ENCODE results near the gene CFAP57. TPM values are rescaled to one million over a fixed set of nuclear protein-coding genes. Genes with fewer than 3 reads are reported as not detected.

Gene CFAP57
- polyA plus RNA-seq, 2 of the 4 experiments (the other 2 are of a cell fraction), result 0.54 to 0.80 TPM

- FAIRE-seq (no peak), DNase-seq (ENCODE audit: low read depth in 1 of 2, low spot score in 1 of 2) (no peak), ATAC-seq (no peak)
- H3K4me1 ChIP-seq, result peaks cover 10% of the 10 kb centered on the region; the same call in 2 of the 3 replicates
- no peak for TF ChIP-seq FOXS1 (CRISPR knock-in tag; IDR thresholded peaks at IDR 0.05)
- no peak for TF ChIP-seq CBX8 (IDR thresholded peaks at IDR 0.05)
- TF ChIP-seq MAFK (IDR thresholded peaks at IDR 0.05; ENCODE audit: partially characterized antibody), result no peak
- no peak for TF ChIP-seq MYC (IDR thresholded peaks at IDR 0.05; ENCODE audit: borderline replicate concordance, low read length)
- no peak for TF ChIP-seq CEBPB (IDR thresholded peaks at IDR 0.05)
- no peak for TF ChIP-seq USF2 (IDR thresholded peaks at IDR 0.05)
- TF ChIP-seq POLR2A (IDR thresholded peaks at IDR 0.05; ENCODE audit: low read length), result no peak
- TF ChIP-seq POLR2AphosphoS2 (conservative IDR thresholded peaks at IDR 0.05; ENCODE audit: low read length), result no peak
- TF ChIP-seq SMC3 (IDR thresholded peaks at IDR 0.05), result no peak
- H3K4me3 ChIP-seq, result no peak overlapping the region
- H3K27ac ChIP-seq, result no peak overlapping the region
- H3K9me3 ChIP-seq, result no peaks in the 10 kb centered on the region
- CTCF ChIA-PET, result no interaction called here
- POLR2A ChIA-PET, result no interaction called here
- H3K4me2 ChIP-seq, result no peak overlapping the region
- 58% methylated on average over 2 of the region's 2 CpGs for whole genome bisulfite sequencing (ENCODE audit: missing lambda C conversion rate)
Observed at GRCh38 chr1:43174873-43175272, 2.7 kb downstream of the CFAP57 start.

DNA sequence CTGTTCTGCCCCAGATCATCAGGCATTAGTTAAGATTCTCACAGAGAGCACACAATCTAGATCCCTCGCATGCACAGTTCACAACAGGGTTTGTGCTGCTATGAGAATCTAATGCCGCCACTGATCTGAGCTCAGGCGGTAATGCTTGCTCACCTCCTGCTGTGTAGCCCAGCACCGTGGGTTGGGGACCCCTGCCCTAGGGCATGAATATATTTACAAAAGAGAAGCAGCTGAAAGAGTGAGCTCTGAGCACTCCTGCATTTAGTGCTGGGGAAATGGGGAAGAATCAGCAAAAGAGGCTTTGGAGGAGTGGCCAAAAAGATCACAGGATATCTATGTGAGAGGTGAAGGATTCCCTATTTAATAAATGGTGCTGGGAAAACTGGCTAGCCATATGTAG, 5.6 kb downstream of the CFAP57 start:
- Histone ChIP-seq H3K4me2 (no peak overlapping the region), H3K4me1 (0 out of 3 replicates have a peak, but pooled peaks cover 2% of the 10 kb centered on the region), H3K9me3 (no peaks in the 10 kb centered on the region), H3K4me3 (no peak overlapping the region), H3K27ac (no peak overlapping the region)
- FAIRE-seq (no peak), DNase-seq (ENCODE audit: low read depth in 1 of 2, low spot score in 1 of 2) (no peak), ATAC-seq (no peak)
- CTCF ChIA-PET, result no interaction called here
- WGBS (ENCODE audit: missing lambda C conversion rate), result 69% methylated on average over 4 of the region's 4 CpGs
- POLR2A ChIA-PET, result no interaction called here
- TF ChIP-seq NFE2L2 (conservative IDR thresholded peaks at IDR 0.05; ENCODE audit: low read length) (no peak), FOSL2 (IDR thresholded peaks at IDR 0.05) (no peak), FOSL2 (CRISPR knock-in tag; IDR thresholded peaks at IDR 0.05) (no peak), REST (IDR thresholded peaks at IDR 0.05) (no peak), ELK1 (IDR thresholded peaks at IDR 0.05; ENCODE audit: low read depth, low read length) (no peak), CHD4 (IDR thresholded peaks at IDR 0.05; ENCODE audit: borderline replicate concordance) (no peak), TP53 (CRISPR knock-in tag; IDR thresholded peaks at IDR 0.05) (no peak), POLR2A (IDR thresholded peaks at IDR 0.05; ENCODE audit: low read length) (no peak), KDM5A (IDR thresholded peaks at IDR 0.05) (no peak), MAFK (IDR thresholded peaks at IDR 0.05; ENCODE audit: partially characterized antibody) (no peak), BHLHE40 (IDR thresholded peaks at IDR 0.05; ENCODE audit: low read depth, low read length) (no peak), ZC3H11A (IDR thresholded peaks at IDR 0.05) (no peak), NR3C1 (IDR thresholded peaks at IDR 0.05) (no peak), KDM1A (IDR thresholded peaks at IDR 0.05; ENCODE audit: low read depth) (no peak), RAD21 (conservative IDR thresholded peaks at IDR 0.05 in 1 of 2, IDR thresholded peaks at IDR 0.05 in 1 of 2) (no peak), HEYL (CRISPR knock-in tag; IDR thresholded peaks at IDR 0.05) (no peak), CTCF (IDR thresholded peaks at IDR 0.05) (no peak), RFX5 (IDR thresholded peaks at IDR 0.05) (no peak), HOXB5 (CRISPR knock-in tag; IDR thresholded peaks at IDR 0.05) (no peak)
- TF ChIP-seq, protein P1, sequence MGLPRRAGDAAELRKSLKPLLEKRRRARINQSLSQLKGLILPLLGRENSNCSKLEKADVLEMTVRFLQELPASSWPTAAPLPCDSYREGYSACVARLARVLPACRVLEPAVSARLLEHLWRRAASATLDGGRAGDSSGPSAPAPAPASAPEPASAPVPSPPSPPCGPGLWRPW (IDR thresholded peaks at IDR 0.05), result no peak
- TF ChIP-seq, protein P2, sequence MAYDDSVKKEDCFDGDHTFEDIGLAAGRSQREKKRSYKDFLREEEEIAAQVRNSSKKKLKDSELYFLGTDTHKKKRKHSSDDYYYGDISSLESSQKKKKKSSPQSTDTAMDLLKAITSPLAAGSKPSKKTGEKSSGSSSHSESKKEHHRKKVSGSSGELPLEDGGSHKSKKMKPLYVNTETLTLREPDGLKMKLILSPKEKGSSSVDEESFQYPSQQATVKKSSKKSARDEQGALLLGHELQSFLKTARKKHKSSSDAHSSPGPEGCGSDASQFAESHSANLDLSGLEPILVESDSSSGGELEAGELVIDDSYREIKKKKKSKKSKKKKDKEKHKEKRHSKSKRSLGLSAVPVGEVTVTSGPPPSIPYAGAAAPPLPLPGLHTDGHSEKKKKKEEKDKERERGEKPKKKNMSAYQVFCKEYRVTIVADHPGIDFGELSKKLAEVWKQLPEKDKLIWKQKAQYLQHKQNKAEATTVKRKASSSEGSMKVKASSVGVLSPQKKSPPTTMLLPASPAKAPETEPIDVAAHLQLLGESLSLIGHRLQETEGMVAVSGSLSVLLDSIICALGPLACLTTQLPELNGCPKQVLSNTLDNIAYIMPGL (CRISPR knock-in tag; IDR thresholded peaks at IDR 0.05; ENCODE audit: borderline replicate concordance), result no peak
